ENCODE measurements around the gene MTHFR.

GRCh38 chr1:11788549-11789053 is 17.2 kb downstream of the MTHFR start:
- TF ChIP-seq, protein P1, sequence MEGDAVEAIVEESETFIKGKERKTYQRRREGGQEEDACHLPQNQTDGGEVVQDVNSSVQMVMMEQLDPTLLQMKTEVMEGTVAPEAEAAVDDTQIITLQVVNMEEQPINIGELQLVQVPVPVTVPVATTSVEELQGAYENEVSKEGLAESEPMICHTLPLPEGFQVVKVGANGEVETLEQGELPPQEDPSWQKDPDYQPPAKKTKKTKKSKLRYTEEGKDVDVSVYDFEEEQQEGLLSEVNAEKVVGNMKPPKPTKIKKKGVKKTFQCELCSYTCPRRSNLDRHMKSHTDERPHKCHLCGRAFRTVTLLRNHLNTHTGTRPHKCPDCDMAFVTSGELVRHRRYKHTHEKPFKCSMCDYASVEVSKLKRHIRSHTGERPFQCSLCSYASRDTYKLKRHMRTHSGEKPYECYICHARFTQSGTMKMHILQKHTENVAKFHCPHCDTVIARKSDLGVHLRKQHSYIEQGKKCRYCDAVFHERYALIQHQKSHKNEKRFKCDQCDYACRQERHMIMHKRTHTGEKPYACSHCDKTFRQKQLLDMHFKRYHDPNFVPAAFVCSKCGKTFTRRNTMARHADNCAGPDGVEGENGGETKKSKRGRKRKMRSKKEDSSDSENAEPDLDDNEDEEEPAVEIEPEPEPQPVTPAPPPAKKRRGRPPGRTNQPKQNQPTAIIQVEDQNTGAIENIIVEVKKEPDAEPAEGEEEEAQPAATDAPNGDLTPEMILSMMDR (IDR thresholded peaks at IDR 0.05; ENCODE audit: low read depth, low read length, missing input control): no peak
- TF ChIP-seq, protein P2, sequence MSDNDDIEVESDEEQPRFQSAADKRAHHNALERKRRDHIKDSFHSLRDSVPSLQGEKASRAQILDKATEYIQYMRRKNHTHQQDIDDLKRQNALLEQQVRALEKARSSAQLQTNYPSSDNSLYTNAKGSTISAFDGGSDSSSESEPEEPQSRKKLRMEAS (IDR thresholded peaks at IDR 0.05): no peak

Measured in liver (tissue), 2 donors.